ENCODE data around the gene PHLDB3.

Gene PHLDB3

GRCh38 chr19:43499042-43499441 lies 5.5 kb downstream of the PHLDB3 start:
- DNase-seq (ENCODE audit: low read depth in 2 of 2): no peak

GRCh38 chr19:43498233-43498842 lies 6.2 kb downstream of the PHLDB3 start:
- DNase-seq (ENCODE audit: low read depth in 2 of 2): no peak

GRCh38 chr19:43496960-43497359 lies 7.6 kb downstream of the PHLDB3 start:
- no peak for DNase-seq (ENCODE audit: low read depth in 2 of 2)

GRCh38 chr19:43495082-43495481 lies 9.5 kb downstream of the PHLDB3 start:
- no peak for DNase-seq (ENCODE audit: low read depth in 2 of 2)

GRCh38 chr19:43490759-43491158 lies 13.8 kb downstream of the PHLDB3 start:
- DNase-seq (ENCODE audit: low read depth in 2 of 2): no peak

GRCh38 chr19:43489979-43490599 lies 14.5 kb downstream of the PHLDB3 start:
- no peak for DNase-seq (ENCODE audit: low read depth in 2 of 2)

- DNase-seq (ENCODE audit: low read depth in 2 of 2): no peak
Observed at GRCh38 chr19:43489310-43489709, 15.2 kb downstream of the PHLDB3 start.

GRCh38 chr19:43488179-43488578 lies 16.4 kb downstream of the PHLDB3 start:
- no peak for DNase-seq (ENCODE audit: low read depth in 2 of 2)

GRCh38 chr19:43486412-43486811 lies 18.1 kb downstream of the PHLDB3 start:
- DNase-seq (ENCODE audit: low read depth in 2 of 2): no peak

GRCh38 chr19:43485951-43486350 lies 18.6 kb downstream of the PHLDB3 start:
- DNase-seq (ENCODE audit: low read depth in 2 of 2): no peak

GRCh38 chr19:43483281-43483680 lies 21.3 kb downstream of the PHLDB3 start:
- no peak for DNase-seq (ENCODE audit: low read depth in 2 of 2)

- DNase-seq (ENCODE audit: low read depth in 2 of 2): no peak
Observed at GRCh38 chr19:43482193-43482592, 22.4 kb downstream of the PHLDB3 start.

- no peak for DNase-seq (ENCODE audit: low read depth in 2 of 2)
Observed at GRCh38 chr19:43481701-43482100, 22.8 kb downstream of the PHLDB3 start.

GRCh38 chr19:43480574-43480973 lies 24.0 kb downstream of the PHLDB3 start:
- DNase-seq (ENCODE audit: low read depth in 2 of 2): no peak

GRCh38 chr19:43479961-43480561 lies 24.5 kb downstream of the PHLDB3 start:
- DNase-seq (ENCODE audit: low read depth in 2 of 2): no peak

- no peak for DNase-seq (ENCODE audit: low read depth in 2 of 2)
Observed at GRCh38 chr19:43479226-43479625, 25.3 kb downstream of the PHLDB3 start.

GRCh38 chr19:43478323-43478722 lies 26.2 kb downstream of the PHLDB3 start:
- no peak for DNase-seq (ENCODE audit: low read depth in 2 of 2)

GRCh38 chr19:43476606-43477005 lies 27.9 kb downstream of the PHLDB3 start:
- DNase-seq (ENCODE audit: low read depth in 2 of 2): no peak

- DNase-seq (ENCODE audit: low read depth in 2 of 2): peak; percentile 91 to 93
Observed at GRCh38 chr19:43474986-43475705, 29.4 kb downstream of the PHLDB3 start.

- no peak for DNase-seq (ENCODE audit: low read depth in 2 of 2)
Observed at GRCh38 chr19:43474487-43474886, 30.1 kb downstream of the PHLDB3 start.

GRCh38 chr19:43471091-43471490 lies 33.5 kb downstream of the PHLDB3 start:
- no peak for DNase-seq (ENCODE audit: low read depth in 2 of 2)

GRCh38 chr19:43470288-43470687 lies 34.3 kb downstream of the PHLDB3 start:
- peak; percentile 20 to 36 for DNase-seq (ENCODE audit: low read depth in 2 of 2)

GRCh38 chr19:43469160-43469480 lies 35.4 kb downstream of the PHLDB3 start:
- DNase-seq (ENCODE audit: low read depth in 2 of 2): no peak

Measured in activated CD8-positive, alpha-beta memory T cell treated with anti-CD3 and anti-CD28 coated beads for 4 hours (primary cell).